GM18505 (cell line): ENCODE measurements around the gene TMEM143.
"Not testable (repeated sequence)": the region's sequence is repeated elsewhere in the genome, so short reads cannot be mapped to it uniquely, and the experiment has no call there.

Experiments used
- ATAC-seq: cut with Tn5 transposase; IDR thresholded peaks from one replicate; pipeline ENCODE4 v1.9.1; 2021; ENCODE audit not compliant: unreplicated experiment
- POLR2A ChIP-seq: IDR thresholded peaks from 4 replicates; pipeline ENCODE4 v1.6.1; 2011; ENCODE audit warnings: borderline replicate concordance; ENCODE audit not compliant: insufficient read depth, insufficient read length; ENCODE audit errors: extremely low read depth

TMEM143 gene

GRCh38 chr19:48379058-48379457 is 15.3 kb upstream of the TMEM143 start:
- TF ChIP-seq POLR2A, result no peak
- no peak for ATAC-seq

DNA sequence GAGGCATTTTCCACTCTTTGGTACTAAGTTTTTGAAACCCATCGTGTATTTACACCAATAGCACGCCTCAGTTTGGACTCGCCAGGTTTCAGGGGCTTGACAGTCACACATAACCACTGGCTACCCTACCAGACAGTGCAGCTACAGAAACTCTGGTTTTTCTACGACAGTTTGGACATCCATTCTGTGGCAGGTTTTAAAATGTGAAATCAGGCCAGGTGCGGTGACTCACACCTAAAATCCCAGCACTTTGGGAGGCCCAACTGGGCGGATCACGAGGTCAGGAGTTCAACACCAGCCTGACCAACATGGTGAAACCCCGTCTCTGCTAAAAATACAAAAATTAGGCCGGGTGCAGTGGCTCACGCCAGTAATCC is 14.4 kb upstream of the TMEM143 start:
- no peak for ATAC-seq
- TF ChIP-seq POLR2A, result no peak

DNA sequence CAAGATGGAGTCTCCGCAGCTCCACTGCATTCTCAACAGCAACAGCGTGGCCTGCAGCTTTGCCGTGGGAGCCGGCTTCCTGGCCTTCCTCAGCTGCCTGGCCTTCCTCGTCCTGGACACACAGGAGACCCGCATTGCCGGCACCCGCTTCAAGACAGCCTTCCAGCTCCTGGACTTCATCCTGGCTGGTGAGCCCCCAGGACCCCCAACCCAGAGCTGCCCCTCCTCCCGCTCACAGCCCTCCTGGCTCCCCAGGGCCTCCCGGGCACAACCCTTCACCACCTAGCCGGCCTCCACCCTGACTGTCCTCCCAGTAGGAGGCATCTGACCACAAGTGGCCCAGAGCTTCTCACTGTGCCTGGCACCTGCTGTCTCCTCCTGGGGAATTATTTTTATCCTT is 9.8 kb upstream of the TMEM143 start:
- no peak for ATAC-seq
- no peak for TF ChIP-seq POLR2A

DNA sequence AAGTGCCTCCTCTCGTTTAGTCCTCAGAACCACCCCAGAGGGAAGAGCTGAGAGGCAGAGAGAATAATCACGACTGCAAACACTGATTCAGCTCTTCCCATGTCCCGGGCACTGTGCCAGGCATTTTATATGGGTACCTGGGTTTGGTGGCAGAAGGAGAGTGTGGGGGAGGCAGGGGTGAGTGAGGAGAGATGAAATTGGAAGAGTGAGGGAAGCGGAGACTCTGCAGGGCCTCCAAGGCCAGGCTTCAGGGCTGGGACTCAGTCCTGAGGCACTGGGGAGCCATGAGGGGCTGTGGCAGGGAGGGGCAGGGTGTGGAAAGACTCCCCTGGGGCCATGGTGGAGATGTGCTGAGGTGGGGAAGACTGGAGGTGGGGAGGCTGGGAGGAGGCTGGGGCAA is 9.2 kb upstream of the TMEM143 start:
- TF ChIP-seq POLR2A, result no peak
- no peak for ATAC-seq

- not testable (repeated sequence) for ATAC-seq
Measured at GRCh38 chr19:48371771-48372170, 8.0 kb upstream of the TMEM143 start.

- no peak for ATAC-seq
- no peak for TF ChIP-seq POLR2A
Measured at GRCh38 chr19:48371367-48371766, 7.6 kb upstream of the TMEM143 start.

DNA sequence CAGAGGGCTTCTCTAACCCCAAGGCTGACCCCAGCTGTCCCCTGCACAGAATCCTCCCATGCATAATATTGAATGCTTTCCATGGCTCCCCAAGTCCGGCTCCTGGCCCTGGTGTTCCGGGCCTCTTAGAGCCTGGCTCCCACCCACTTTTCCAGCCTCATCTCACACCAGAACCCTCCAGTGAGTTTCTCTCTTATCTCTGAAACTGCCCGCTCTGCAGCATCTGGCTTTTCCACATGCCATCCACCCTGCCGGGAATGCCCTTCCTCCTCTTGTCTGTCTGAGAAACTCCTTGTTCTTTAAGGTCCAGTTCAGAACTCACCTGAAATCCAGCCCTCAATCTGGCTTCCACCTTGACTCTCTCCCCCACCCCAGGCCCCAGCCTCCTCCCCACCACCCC is 7.2 kb upstream of the TMEM143 start:
- no peak for TF ChIP-seq POLR2A
- ATAC-seq, result no peak

GRCh38 chr19:48368936-48369335 is 5.2 kb upstream of the TMEM143 start:
- no peak for ATAC-seq

DNA sequence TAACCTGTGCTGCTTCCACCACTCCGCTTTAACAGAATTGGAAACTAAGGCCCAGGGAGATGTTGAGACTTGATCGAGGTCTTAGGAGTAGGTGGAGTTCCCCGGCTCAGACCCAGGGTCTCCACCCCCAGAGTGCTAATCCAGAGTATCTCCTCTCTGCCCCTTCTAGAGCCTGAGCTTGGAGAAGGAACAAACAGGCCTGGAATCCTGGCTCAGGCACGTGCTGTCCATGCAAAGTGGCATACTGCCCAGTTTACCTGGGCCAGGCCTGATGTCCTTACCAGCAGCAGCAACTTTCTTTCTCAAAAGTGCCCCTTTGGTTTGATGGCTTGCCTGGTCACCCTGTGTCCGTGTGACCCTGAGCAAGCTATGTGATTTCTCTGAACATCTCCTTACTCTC is 4.1 kb upstream of the TMEM143 start:
- no peak for ATAC-seq
- TF ChIP-seq POLR2A, result no peak

More at GRCh38 chr19:48368936-48369335, 5.2 kb upstream of the TMEM143 start:
- TF ChIP-seq POLR2A, result no peak

DNA sequence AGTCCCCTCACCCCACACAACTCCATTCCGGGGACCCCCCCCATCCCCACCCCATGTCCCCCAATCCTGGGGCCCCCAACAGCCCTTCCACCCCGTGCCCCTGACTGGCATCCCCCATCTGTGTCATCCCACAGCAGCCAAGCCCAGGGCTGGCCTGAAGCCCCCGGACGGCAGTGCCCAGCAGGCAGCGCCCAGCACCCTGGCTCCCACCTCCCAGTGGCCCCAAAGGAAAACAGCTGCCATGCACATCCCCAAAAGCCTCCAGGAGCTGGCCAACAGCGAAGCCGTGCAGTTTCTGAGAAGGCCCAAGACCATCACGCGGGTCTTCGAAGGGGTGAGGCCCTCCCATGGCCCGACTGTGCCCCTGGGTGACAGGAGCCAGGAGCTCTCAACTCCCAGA is 1.9 kb upstream of the TMEM143 start:
- TF ChIP-seq POLR2A, result no peak
- no peak for ATAC-seq

DNA sequence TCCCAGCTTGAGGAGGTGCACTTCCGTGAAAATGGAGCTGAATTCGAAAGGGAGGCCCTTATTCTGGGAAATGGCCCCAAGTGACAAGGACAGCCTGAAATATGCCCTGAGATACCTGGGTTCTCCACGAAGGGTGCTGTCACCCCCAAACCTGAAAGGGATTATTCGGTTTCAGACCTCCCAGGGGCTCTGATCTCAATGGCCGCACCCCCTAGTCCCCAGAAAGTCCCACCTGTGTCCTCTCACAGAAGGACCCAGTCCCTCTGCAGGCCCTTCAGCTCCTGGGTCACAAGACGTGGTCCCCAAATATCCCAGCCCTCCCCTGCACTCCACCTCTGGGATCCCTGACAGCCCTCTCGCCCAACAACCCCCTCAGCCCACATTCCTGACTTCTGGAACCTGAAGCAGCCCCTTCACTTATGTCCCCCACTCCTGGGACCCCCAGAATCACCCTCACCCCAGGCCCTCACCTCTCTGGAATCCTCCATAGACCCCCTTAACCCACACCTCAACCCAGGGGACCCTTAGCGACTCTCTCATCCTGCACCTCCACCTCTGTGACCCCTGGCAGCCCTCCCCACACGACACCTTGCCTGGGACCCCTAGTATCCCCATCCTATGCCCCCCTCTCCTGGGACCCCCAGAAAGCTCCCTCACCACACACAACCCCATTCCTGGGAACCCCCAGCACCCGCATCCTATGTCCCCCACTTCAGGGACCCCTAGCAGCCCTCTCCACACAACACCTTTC is 1.0 kb upstream of the TMEM143 start:
- ATAC-seq, result no peak
- no peak for TF ChIP-seq POLR2A

- peak; percentile 10 for ATAC-seq
- TF ChIP-seq POLR2A, result no peak
Measured at GRCh38 chr19:48363500-48363809, 285 bp downstream of the TMEM143 start.

- TF ChIP-seq POLR2A, result peak; percentile 27
- ATAC-seq, result peak; percentile 37
Measured at GRCh38 chr19:48362716-48363499, 832 bp downstream of the TMEM143 start.

DNA sequence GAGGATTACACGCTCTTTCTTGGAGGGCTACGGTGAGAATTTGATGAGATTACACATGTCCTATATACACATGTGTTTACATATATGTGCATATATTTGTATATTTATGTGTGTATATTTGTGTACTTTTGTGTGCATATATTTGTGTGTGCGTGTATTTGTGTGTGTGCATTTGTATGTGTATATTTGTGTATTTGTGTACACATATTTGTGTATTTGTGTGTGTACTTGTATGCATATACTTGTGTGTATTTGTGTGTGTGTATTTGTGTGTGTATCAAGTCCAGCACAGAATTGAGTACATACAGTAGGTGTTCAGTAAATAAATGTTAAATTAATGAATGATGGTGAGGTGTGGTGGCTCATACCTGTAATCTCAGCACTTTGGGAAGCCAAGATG is 1.8 kb downstream of the TMEM143 start:
- TF ChIP-seq POLR2A, result no peak
- ATAC-seq, result no peak
